HEK293 (cell line): ENCODE results near the gene PSORS1C2.

ENCODE experiments used
- CTCF ChIA-PET: fragments of 350-600 bp; formaldehyde crosslinking; extraction: SDS; loops from one replicate; lab custom pipeline; 2021; ENCODE audit warnings: antibody characterized with exemption; lab: Yijun Ruan, JAX
- POLR2A ChIA-PET: fragments of 300-600 bp; formaldehyde crosslinking; extraction: SDS; loops from one replicate; lab custom pipeline; 2020; ENCODE audit warnings: antibody characterized with exemption, inconsistent platforms; lab: Yijun Ruan, JAX
- H3K27ac ChIP-seq: fragments of 200-500 bp; sonication (Bioruptor generic); 2 replicates; pipeline ENCODE4 v1.5.1; 2014; ENCODE audit warnings: low read depth, low read length, control low read depth, inconsistent platforms; ENCODE audit errors: extremely low read depth
- H3K36me3 ChIP-seq, 2 experiments: fragments of 200-500 bp in 1 of 2; sonication (Bioruptor generic) in 1 of 2; 1 replicate in 1 of 2; 2 replicates in 1 of 2; pipeline ENCODE4 v1.5.1; 2014 to 2017; ENCODE audit warnings: inconsistent platforms in 2 of 2, low read length in 2 of 2; ENCODE audit not compliant: control insufficient read depth in 2 of 2, insufficient read depth in 1 of 2
- H3K4me1 ChIP-seq: fragments of 200-500 bp; sonication (Bioruptor generic); 2 replicates; pipeline ENCODE4 v1.5.1; 2014; ENCODE audit warnings: mild to moderate bottlenecking, low read length, inconsistent platforms; ENCODE audit not compliant: control insufficient read depth, insufficient read depth
- H3K4me3 ChIP-seq: 2 replicates; pipeline ENCODE4 v1.5.1; 2011; ENCODE audit warnings: low read depth, mild to moderate bottlenecking, control low read depth, low read length, moderate library complexity
- H3K9me3 ChIP-seq: fragments of 200-500 bp; sonication (Bioruptor generic); 2 replicates; pipeline ENCODE4 v1.5.1; 2014; ENCODE audit warnings: low read depth, low read length, inconsistent platforms; ENCODE audit not compliant: control insufficient read depth, insufficient read depth
- KLF1 ChIP-seq: fragments of 450-650 bp; formaldehyde crosslinking; IDR thresholded peaks from 2 replicates; pipeline ENCODE4 v1.5.1; 2016; ENCODE audit warnings: missing biosample characterization, missing genetic modification characterization
- OVOL3 ChIP-seq: fragments of 450-650 bp; formaldehyde crosslinking; IDR thresholded peaks from 2 replicates; pipeline ENCODE4 v1.5.1; 2016; ENCODE audit warnings: missing biosample characterization, missing genetic modification characterization
- REPIN1 ChIP-seq: fragments of 450-650 bp; formaldehyde crosslinking; IDR thresholded peaks from 2 replicates; pipeline ENCODE4 v1.5.1; 2017; ENCODE audit warnings: missing biosample characterization, missing genetic modification characterization, low read depth
- ZNF132 ChIP-seq: fragments of 450-650 bp; formaldehyde crosslinking; IDR thresholded peaks from 2 replicates; pipeline ENCODE4 v1.5.1; 2017; ENCODE audit warnings: missing biosample characterization, missing genetic modification characterization, borderline replicate concordance
- ZNF169 ChIP-seq: fragments of 450-650 bp; formaldehyde crosslinking; IDR thresholded peaks from 2 replicates; pipeline ENCODE4 v1.5.1; 2016; ENCODE audit warnings: missing biosample characterization, missing genetic modification characterization
- ZNF184 ChIP-seq: fragments of 450-650 bp; IDR thresholded peaks from 2 replicates; pipeline ENCODE4 v1.5.1; 2018; ENCODE audit warnings: missing biosample characterization, mild to moderate bottlenecking, missing genetic modification characterization
- ZNF248 ChIP-seq: fragments of 450-650 bp; formaldehyde crosslinking; IDR thresholded peaks from 2 replicates; pipeline ENCODE4 v1.5.1; 2017; ENCODE audit warnings: missing biosample characterization, missing genetic modification characterization
- ZNF394 ChIP-seq: fragments of 450-650 bp; formaldehyde crosslinking; IDR thresholded peaks from 2 replicates; pipeline ENCODE4 v1.5.1; 2016; ENCODE audit warnings: missing biosample characterization, missing genetic modification characterization, mild to moderate bottlenecking, moderate library complexity, borderline replicate concordance
- ZNF501 ChIP-seq: fragments of 450-650 bp; formaldehyde crosslinking; IDR thresholded peaks from 2 replicates; pipeline ENCODE4 v1.5.1; 2016; ENCODE audit warnings: missing biosample characterization, missing genetic modification characterization
- ZNF510 ChIP-seq: fragments of 450-650 bp; formaldehyde crosslinking; IDR thresholded peaks from 2 replicates; pipeline ENCODE4 v1.5.1; 2018; ENCODE audit warnings: mild to moderate bottlenecking, missing genetic modification characterization, missing biosample characterization; ENCODE audit not compliant: insufficient replicate concordance
- ZNF707 ChIP-seq: fragments of 450-650 bp; formaldehyde crosslinking; IDR thresholded peaks from 2 replicates; pipeline ENCODE4 v1.5.1; 2016; ENCODE audit warnings: missing biosample characterization, missing genetic modification characterization
- ZXDB ChIP-seq: fragments of 450-650 bp; formaldehyde crosslinking; IDR thresholded peaks from 2 replicates; pipeline ENCODE4 v1.5.1; 2016; ENCODE audit warnings: missing biosample characterization, missing genetic modification characterization
- TF ChIP-seq, protein P1 (sequence below): fragments of 450-650 bp; formaldehyde crosslinking; IDR thresholded peaks from 2 replicates; pipeline ENCODE4 v1.5.1; 2016; ENCODE audit warnings: missing biosample characterization, missing genetic modification characterization
- TF ChIP-seq, protein P2 (sequence below): fragments of 450-650 bp; formaldehyde crosslinking; IDR thresholded peaks from 2 replicates; pipeline ENCODE4 v1.5.1; 2016; ENCODE audit warnings: missing biosample characterization, missing genetic modification characterization
- TF ChIP-seq, protein P3 (sequence below): fragments of 450-650 bp; formaldehyde crosslinking; IDR thresholded peaks from 2 replicates; pipeline ENCODE4 v1.5.1; 2016; ENCODE audit warnings: missing biosample characterization, missing genetic modification characterization
- TF ChIP-seq, protein P4 (sequence below): fragments of 450-650 bp; formaldehyde crosslinking; IDR thresholded peaks from 2 replicates; pipeline ENCODE4 v1.5.1; 2017; ENCODE audit warnings: missing biosample characterization, missing genetic modification characterization

The PSORS1C2 gene

DNA sequence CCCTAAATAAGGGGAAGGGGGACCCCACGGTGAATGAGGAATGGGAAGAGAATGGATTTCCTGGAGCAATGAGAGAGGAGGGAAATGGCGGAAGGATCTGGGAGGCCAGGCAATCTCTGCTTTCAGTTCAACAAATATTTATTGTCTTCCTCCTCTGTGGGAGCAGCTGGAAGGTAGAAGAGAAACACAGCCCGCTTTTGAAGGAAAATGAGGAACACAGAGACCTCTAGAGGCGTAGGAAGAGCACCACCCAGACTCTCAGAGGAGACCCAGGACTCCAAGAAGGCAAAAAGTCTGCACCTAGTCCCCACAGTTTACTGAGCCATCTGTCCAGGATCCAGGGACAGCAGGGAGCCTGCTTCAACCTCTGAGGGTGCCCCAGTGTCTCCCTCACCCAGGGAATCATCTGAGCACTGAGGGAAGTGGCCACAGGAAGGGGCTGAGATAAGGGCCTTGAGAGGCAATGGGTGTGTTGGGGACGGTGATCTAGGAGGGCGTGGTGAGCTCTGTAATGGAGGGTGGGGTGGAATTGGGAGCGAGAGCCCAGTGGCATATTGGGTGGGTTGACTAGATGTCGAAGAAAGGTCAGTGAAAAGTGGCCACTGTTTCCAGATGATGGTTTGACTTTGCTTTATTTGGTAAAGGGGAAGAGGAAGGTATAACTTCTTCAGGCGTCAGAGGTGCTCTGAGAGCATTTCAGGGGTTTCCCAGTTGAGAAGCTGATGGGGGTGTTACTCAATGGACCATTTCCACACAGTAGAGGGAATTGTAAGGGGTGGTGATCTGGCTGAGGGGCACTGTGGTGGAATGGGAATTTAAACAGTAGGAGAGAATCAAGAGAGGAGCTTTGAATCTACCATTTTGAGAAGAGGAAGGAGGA, 23.7 kb downstream of the PSORS1C2 start:
- Histone ChIP-seq H3K36me3 (no peaks in the 10 kb centered on the region), H3K9me3 (no peaks in the 10 kb centered on the region), H3K4me1 (peaks cover 7% of the 10 kb centered on the region), H3K4me3 (no peak overlapping the region), H3K27ac (no peak overlapping the region)
- CTCF ChIA-PET: interaction anchor here (0.5 to 8.3 kb wide), 16 partner anchors 12 to 315 kb away, joined by 3 to 60 read pairs (median 4); no protein-coding TSS in a partner anchor
- POLR2A ChIA-PET: interaction anchor here (0.6 to 2.2 kb wide), 3 partner anchors 32 to 499 kb away, joined by 3 to 7 read pairs (median 5); no protein-coding TSS in a partner anchor
- TF ChIP-seq ZNF510 (tag by site-specific recombination) (no peak), OVOL3 (tag by site-specific recombination) (no peak), ZXDB (tag by site-specific recombination) (no peak), ZNF184 (tag by site-specific recombination) (no peak), ZNF501 (tag by site-specific recombination) (no peak), REPIN1 (tag by site-specific recombination) (no peak), ZNF248 (tag by site-specific recombination) (no peak), ZNF707 (tag by site-specific recombination) (no peak), ZNF394 (tag by site-specific recombination) (0 out of 2 replicates have a peak, but pooled peaks have one; percentile 23), ZNF169 (tag by site-specific recombination) (no peak), ZNF132 (no peak), KLF1 (tag by site-specific recombination) (peak; percentile 91)
- TF ChIP-seq, protein P1, sequence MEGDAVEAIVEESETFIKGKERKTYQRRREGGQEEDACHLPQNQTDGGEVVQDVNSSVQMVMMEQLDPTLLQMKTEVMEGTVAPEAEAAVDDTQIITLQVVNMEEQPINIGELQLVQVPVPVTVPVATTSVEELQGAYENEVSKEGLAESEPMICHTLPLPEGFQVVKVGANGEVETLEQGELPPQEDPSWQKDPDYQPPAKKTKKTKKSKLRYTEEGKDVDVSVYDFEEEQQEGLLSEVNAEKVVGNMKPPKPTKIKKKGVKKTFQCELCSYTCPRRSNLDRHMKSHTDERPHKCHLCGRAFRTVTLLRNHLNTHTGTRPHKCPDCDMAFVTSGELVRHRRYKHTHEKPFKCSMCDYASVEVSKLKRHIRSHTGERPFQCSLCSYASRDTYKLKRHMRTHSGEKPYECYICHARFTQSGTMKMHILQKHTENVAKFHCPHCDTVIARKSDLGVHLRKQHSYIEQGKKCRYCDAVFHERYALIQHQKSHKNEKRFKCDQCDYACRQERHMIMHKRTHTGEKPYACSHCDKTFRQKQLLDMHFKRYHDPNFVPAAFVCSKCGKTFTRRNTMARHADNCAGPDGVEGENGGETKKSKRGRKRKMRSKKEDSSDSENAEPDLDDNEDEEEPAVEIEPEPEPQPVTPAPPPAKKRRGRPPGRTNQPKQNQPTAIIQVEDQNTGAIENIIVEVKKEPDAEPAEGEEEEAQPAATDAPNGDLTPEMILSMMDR (tag by site-specific recombination): peak; percentile 42; the same call in 1 of the 2 replicates
- TF ChIP-seq, protein P2, sequence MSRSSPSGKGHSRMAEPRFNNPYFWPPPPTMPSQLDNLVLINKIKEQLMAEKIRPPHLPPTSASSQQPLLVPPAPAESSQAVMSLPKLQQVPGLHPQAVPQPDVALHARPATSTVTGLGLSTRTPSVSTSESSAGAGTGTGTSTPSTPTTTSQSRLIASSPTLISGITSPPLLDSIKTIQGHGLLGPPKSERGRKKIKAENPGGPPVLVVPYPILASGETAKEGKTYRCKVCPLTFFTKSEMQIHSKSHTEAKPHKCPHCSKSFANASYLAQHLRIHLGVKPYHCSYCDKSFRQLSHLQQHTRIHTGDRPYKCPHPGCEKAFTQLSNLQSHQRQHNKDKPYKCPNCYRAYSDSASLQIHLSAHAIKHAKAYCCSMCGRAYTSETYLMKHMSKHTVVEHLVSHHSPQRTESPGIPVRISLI: no peak
- TF ChIP-seq, protein P3, sequence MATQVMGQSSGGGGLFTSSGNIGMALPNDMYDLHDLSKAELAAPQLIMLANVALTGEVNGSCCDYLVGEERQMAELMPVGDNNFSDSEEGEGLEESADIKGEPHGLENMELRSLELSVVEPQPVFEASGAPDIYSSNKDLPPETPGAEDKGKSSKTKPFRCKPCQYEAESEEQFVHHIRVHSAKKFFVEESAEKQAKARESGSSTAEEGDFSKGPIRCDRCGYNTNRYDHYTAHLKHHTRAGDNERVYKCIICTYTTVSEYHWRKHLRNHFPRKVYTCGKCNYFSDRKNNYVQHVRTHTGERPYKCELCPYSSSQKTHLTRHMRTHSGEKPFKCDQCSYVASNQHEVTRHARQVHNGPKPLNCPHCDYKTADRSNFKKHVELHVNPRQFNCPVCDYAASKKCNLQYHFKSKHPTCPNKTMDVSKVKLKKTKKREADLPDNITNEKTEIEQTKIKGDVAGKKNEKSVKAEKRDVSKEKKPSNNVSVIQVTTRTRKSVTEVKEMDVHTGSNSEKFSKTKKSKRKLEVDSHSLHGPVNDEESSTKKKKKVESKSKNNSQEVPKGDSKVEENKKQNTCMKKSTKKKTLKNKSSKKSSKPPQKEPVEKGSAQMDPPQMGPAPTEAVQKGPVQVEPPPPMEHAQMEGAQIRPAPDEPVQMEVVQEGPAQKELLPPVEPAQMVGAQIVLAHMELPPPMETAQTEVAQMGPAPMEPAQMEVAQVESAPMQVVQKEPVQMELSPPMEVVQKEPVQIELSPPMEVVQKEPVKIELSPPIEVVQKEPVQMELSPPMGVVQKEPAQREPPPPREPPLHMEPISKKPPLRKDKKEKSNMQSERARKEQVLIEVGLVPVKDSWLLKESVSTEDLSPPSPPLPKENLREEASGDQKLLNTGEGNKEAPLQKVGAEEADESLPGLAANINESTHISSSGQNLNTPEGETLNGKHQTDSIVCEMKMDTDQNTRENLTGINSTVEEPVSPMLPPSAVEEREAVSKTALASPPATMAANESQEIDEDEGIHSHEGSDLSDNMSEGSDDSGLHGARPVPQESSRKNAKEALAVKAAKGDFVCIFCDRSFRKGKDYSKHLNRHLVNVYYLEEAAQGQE (tag by site-specific recombination): no peak
- TF ChIP-seq, protein P4, sequence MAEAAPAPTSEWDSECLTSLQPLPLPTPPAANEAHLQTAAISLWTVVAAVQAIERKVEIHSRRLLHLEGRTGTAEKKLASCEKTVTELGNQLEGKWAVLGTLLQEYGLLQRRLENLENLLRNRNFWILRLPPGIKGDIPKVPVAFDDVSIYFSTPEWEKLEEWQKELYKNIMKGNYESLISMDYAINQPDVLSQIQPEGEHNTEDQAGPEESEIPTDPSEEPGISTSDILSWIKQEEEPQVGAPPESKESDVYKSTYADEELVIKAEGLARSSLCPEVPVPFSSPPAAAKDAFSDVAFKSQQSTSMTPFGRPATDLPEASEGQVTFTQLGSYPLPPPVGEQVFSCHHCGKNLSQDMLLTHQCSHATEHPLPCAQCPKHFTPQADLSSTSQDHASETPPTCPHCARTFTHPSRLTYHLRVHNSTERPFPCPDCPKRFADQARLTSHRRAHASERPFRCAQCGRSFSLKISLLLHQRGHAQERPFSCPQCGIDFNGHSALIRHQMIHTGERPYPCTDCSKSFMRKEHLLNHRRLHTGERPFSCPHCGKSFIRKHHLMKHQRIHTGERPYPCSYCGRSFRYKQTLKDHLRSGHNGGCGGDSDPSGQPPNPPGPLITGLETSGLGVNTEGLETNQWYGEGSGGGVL: no peak; the same call in 1 of the 2 replicates
